ENCODE measurements around the gene GALT.
A peak's percentile ranks its signal among the peaks of the same experiment; 100 is the strongest.
"Not testable (repeated sequence)": the region's sequence is repeated elsewhere in the genome, so short reads cannot be mapped to it uniquely, and the experiment has no call there.

The GALT gene

DNA sequence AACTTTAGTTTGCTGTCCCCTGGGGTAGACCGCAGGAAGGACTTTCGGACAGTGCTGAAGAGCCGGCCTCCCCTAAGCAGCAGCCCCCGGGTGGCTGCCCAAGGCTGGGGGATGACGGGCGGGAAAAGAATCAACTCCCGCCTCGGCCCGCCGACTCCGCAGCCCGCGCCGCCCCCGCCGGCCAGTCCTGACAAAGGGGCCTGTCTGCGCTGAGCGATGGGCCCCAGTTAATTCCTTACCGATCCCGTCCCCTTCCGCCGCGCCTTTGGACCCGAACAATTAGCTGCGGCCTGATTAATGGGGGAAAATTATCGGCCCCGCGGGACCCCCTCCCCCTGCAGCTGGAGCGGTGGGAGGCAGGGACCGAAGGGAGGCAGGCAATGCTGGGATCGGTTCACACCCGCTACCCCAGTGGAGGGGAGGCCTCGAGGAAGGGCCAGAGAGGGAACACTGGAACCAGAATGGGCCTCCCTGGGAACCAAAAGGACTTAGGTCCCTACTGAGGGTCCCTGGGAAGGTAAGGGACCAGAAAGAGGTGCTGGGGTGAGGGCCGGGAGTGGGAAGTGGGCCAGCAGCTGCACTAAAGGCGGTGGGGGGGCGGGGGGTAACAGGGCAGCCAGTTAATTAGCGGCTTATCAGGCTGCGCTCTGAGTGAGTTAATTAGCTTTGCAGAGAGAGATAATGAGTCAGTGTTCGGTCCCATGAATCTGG lies 21.8 kb upstream of the GALT start:
- in situ Hi-C loops (cut with HindIII; ENCODE audit: low pct_ligation_motif_present, low pct_unique_long_range_greater_than_20kb, low sequenced_read_pairs): no loop called here
- DNase-seq: no peak

DNA sequence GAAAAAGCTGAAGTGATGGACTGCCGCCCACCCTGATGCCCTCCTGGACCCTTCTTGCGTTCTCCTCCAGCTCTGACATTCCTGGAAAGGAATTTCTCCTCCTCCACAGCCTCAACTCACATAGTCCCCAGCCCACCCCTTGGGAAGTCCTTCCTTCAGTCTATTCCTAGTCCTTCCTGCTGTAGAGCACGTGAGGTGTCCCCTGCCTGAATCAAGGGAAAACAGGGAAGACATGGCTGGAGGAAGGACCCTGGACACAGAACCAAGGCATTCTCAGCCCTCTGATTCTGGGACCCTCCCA lies 21.3 kb upstream of the GALT start:
- in situ Hi-C loops (cut with HindIII; ENCODE audit: low pct_ligation_motif_present, low pct_unique_long_range_greater_than_20kb, low sequenced_read_pairs): no loop called here
- no peak for DNase-seq

DNA sequence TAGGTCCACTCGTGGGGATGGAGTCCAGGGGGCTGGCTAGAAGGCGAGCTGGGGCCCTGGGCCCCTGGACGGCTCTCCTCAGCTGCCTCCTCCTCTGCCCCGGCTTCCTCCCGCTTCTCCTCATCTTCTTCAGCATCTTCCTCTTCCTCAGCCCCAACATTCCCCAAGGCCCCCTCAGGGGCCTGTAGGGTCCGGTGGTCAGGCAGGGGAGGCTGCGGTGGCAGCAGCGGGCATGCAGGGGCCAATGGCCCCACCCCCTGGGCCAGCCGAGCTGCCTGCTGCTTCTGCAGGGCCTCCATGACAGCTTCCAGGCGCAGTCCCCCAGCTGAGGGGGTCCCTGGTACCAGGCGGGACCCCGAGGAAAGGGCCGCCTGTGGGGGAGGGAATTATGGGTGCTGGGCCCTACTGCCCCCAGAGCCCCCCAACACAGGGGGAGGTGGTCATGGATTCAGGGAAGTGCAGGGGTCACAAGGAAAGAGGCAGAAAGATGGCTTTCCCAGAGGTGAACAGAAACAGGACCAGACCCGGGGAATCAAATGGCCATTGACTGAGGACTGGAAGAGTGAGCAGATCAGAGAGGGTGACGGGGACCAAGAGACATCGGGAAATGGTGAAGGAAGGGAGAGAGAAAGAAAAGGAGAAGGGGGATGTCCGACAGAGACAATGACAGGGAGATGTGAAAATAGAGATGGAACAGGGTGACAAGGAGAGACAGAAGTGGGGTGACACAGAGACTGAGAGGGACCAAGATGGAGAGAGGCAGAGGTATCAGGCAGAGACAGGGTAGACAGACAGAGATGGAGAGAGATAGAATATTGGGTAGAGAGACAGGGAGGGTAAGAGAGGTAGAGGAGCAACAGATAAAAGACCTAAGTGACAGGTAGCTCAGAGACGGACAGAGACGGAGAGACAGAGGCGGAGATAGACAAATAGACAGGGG lies 18.5 kb upstream of the GALT start:
- in situ Hi-C loops (cut with HindIII; ENCODE audit: low pct_ligation_motif_present, low pct_unique_long_range_greater_than_20kb, low sequenced_read_pairs): no loop called here

DNA sequence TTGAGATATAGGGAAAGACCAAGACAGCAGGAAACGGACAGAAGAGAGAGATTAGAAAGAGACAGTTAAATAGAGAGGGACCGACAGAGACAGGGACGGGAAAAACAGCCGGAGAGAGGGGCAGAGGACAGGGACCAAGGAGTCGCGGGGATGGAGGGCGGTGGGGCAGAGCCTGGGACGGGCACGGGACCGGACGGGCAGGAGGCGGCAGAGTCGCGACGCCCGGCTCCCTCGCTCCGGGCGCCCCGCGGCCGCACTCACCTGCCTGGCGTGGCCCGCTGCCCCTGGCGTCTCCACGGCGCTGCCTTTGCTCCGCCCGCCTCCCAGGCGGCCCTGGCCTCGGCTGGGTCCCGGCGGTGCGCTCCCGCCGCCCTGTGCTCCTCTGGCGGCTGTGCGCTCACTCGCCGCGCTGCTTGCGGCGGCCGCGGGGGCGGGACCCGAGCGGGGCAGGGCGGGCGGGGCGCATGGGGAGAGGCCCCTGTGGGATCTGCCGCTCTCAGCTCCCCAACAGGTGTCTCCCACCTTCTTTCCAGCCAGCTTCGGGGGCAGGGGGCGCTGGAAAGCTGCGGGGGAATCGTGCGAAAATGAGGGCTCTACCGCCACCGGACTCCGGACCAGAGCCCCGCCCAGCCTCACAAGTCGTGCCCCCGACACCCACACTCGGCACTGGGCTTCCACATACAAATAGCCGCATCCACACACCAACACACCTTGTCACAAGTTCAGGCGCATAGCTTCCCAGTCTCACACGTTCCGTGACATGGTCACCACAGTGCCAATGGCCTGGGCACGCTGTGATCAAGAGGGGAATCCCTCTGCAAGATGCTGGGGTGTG lies 17.6 kb upstream of the GALT start, which contains the start of gene ARID3C:
Gene ARID3C, minus strand, starts transcription at position 411 of the 835 bp plus-strand sequence. CDS start 1,052 bp downstream, outside the sequence.
- DNase-seq: no peak
- in situ Hi-C loops (cut with HindIII; ENCODE audit: low pct_ligation_motif_present, low pct_unique_long_range_greater_than_20kb, low sequenced_read_pairs): no loop called here

More for the DNA sequence above, 18.5 kb upstream of the GALT start:
- no peak for DNase-seq

- no peak for DNase-seq
- in situ Hi-C loops (cut with HindIII; ENCODE audit: low pct_ligation_motif_present, low pct_unique_long_range_greater_than_20kb, low sequenced_read_pairs): no loop called here
Observed at GRCh38 chr9:34629491-34629808, 17.0 kb upstream of the GALT start.

- in situ Hi-C loops (cut with HindIII; ENCODE audit: low pct_ligation_motif_present, low pct_unique_long_range_greater_than_20kb, low sequenced_read_pairs): no loop called here
- no peak for DNase-seq
Observed at GRCh38 chr9:34630402-34631154, 15.9 kb upstream of the GALT start.

DNA sequence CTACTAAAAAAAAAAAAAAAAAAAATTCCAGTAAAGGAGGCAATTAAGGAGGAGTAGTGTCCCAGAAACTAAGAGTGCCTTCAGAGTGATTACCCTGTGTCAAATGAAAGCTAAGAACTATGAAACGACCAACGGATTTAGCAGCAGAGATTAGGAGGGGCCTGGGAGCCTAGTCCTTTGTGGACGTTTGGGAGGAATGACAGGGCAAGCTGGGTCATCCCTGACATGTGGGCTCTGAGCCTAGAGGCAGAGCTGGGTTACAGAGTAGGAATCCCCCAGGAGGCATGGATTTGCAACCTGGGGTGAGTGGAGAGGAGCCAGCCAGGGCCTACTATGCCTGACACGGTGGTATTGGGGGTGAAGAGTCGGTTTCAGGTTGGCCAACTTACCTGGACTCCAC lies 13.3 kb upstream of the GALT start:
- DNase-seq: no peak
- in situ Hi-C loops (cut with HindIII; ENCODE audit: low pct_ligation_motif_present, low pct_unique_long_range_greater_than_20kb, low sequenced_read_pairs): no loop called here

GRCh38 chr9:34633851-34634550 lies 12.5 kb upstream of the GALT start:
- in situ Hi-C loops (cut with HindIII; ENCODE audit: low pct_ligation_motif_present, low pct_unique_long_range_greater_than_20kb, low sequenced_read_pairs): no loop called here
- peak; percentile 54 for DNase-seq

- in situ Hi-C loops (cut with HindIII; ENCODE audit: low pct_ligation_motif_present, low pct_unique_long_range_greater_than_20kb, low sequenced_read_pairs): no loop called here
- DNase-seq: no peak
Observed at GRCh38 chr9:34634551-34635248, 11.8 kb upstream of the GALT start.

DNA sequence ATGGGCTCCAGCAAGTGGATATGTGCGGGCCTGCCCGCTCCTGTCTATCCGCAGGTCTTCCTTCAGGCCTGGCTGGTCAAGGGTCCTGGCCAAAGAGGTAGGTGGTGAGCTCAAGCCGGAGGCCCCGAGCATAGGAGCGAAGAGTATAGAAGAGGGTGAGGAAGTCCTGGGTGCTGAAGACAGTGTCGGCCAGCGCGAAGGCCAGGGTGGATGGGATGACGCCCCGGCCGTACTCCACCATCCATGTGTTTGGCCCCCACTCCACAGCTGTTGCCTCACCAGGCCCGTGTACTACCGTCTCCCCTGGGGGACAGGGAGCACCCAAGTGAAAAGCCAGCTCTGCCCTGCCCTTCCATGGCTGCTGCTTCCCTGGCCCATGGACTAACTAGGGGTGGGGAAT lies 10.9 kb upstream of the GALT start:
- DNase-seq: no peak
- in situ Hi-C loops (cut with HindIII; ENCODE audit: low pct_ligation_motif_present, low pct_unique_long_range_greater_than_20kb, low sequenced_read_pairs): no loop called here

DNA sequence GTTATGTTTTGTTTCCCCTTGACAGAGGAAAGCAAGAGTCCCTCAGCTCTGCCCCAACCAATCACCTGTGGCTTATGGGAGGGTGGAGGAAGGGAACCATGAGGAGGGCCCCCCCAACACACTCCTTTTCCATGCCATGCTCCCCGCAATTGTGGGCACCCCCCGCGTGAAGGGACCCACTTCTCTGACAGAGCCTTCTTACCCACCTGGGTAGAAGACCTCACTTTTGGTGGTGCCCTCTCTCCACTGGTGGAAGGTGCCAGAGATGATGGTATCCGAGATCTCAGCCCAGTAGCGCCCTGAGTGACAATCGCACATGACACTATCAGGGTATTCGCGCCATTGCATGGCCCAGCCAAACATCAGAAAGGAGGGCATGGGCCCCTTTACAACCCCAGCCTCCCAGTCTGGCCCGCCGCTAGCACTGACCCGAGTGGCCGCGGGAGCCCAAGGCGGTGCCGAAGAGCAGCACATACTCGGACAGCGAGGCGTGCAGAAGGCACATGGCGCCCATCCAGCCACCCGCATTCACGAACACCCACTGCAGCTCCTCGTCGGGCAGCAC lies 9.6 kb upstream of the GALT start:
- DNase-seq: no peak
- in situ Hi-C loops (cut with HindIII; ENCODE audit: low pct_ligation_motif_present, low pct_unique_long_range_greater_than_20kb, low sequenced_read_pairs): no loop called here

GRCh38 chr9:34637356-34638137 lies 8.9 kb upstream of the GALT start, which contains the start of gene SIGMAR1:
Gene SIGMAR1 (minus strand): TSS chr9:34637787. CDS start chr9:34637697, 90 bp downstream.
- in situ Hi-C loops (cut with HindIII; ENCODE audit: low pct_ligation_motif_present, low pct_unique_long_range_greater_than_20kb, low sequenced_read_pairs): no loop called here
- peak; percentile 89 for DNase-seq

- in situ Hi-C loops (cut with HindIII; ENCODE audit: low pct_ligation_motif_present, low pct_unique_long_range_greater_than_20kb, low sequenced_read_pairs): no loop called here
- no peak for DNase-seq
Observed at GRCh38 chr9:34638138-34638445, 8.4 kb upstream of the GALT start.

DNA sequence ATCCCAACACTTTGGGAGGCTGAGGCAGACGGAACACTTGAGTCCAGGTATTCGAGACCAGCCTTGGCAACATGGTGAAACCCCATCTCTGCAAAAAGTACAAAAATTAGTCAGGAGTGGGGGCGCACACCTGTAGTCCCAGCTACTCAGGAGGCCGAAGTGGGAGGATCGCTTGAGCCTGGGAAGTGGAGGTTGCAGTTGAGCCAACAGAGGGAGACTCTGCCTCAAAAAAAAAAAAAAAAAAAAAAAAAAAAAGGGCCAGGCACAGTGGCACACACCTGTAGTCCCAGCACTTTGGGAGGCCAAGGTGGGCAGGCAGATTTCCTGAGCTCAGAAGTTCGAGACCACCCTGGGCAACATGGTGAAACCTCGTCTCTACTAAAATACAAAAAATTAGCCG lies 7.2 kb upstream of the GALT start:
- in situ Hi-C loops (cut with HindIII; ENCODE audit: low pct_ligation_motif_present, low pct_unique_long_range_greater_than_20kb, low sequenced_read_pairs); DNase-seq: not testable (repeated sequence)

DNA sequence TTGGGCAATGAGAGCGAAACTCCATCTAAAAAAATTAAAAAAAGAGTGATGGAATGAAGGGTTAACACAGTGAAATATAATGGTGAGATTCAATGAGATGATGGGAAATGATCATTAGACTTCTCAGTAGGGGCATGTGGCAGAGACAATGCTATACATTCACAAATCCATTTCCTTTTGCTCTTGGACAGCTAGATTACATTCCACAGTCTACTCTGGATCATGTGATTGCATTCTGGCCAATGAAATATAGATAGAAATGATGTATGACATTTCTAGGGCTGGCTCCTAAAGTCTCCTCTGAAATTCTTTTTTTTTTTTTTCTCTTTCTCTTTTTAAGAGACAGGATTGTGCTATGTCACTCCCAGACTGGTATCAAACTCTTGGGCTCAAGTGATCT lies 3.8 kb upstream of the GALT start:
- no peak for DNase-seq
- in situ Hi-C loops (cut with HindIII; ENCODE audit: low pct_ligation_motif_present, low pct_unique_long_range_greater_than_20kb, low sequenced_read_pairs): no loop called here

GRCh38 chr9:34644766-34645314 lies 1.6 kb upstream of the GALT start:
- in situ Hi-C loops (cut with HindIII; ENCODE audit: low pct_ligation_motif_present, low pct_unique_long_range_greater_than_20kb, low sequenced_read_pairs): no loop called here

More at GRCh38 chr9:34644766-34645314, 1.6 kb upstream of the GALT start:
- no peak for DNase-seq
